Heart right ventricle (tissue), 16 donors: ENCODE data around the gene GGT6. TPM values are rescaled to one million over a fixed set of nuclear protein-coding genes. Genes with fewer than 3 reads are reported as not detected.

ENCODE experiments used
- ATAC-seq, 8 donors: fragments of 200-7000 bp; cut with Tn5 transposase; one replicate each; pipeline ENCODE4 v1.9.1; 2020; ENCODE audit warnings: mild to moderate bottlenecking in 8 of 8, moderate library complexity in 8 of 8, moderate number of reproducible peaks in 1 of 8
- DNase-seq, 2 donors: peaks; one replicate each; pipeline ENCODE4 v3.0.0-alpha.2; 2020
- H3K27ac ChIP-seq, 10 donors: fragments of 200-600 bp; sonication (generic) in 2 of 10; one replicate each; pipeline versions ENCODE4 v1.5.0 to v1.8.0; 2020 to 2022; ENCODE audit warnings: mild to moderate bottlenecking in 3 of 10
- H3K27me3 ChIP-seq, 7 donors: fragments of 200-600 bp; one replicate each; pipeline ENCODE4 v1.8.0; 2021 to 2022; ENCODE audit warnings: mild to moderate bottlenecking in 2 of 7
- H3K36me3 ChIP-seq, 9 donors: fragments of 200-600 bp; sonication (generic) in 1 of 9; one replicate each; pipeline versions ENCODE4 v1.5.0 to v1.8.0; 2020 to 2022; ENCODE audit warnings: mild to moderate bottlenecking in 2 of 9
- H3K4me1 ChIP-seq, 9 donors: fragments of 200-600 bp; sonication (generic) in 1 of 9; one replicate each; pipeline versions ENCODE4 v1.5.0 to v1.8.0; 2020 to 2022; ENCODE audit warnings: mild to moderate bottlenecking in 4 of 9
- H3K4me3 ChIP-seq, 10 donors: fragments of 200-600 bp; sonication (generic) in 2 of 10; one replicate each; pipeline versions ENCODE4 v1.5.0 to v1.8.0; 2020 to 2022; ENCODE audit warnings: mild to moderate bottlenecking in 7 of 10, moderate library complexity in 2 of 10
- H3K9me3 ChIP-seq, 11 donors: fragments of 200-600 bp in 10 of 11; sonication (generic) in 2 of 11; one replicate each; pipeline versions ENCODE4 v1.5.0 to v1.8.0; 2013 to 2022; ENCODE audit warnings: mild to moderate bottlenecking in 2 of 11, control low read depth in 1 of 11, moderate library complexity in 1 of 11
- WGBS, 2 donors: extraction: QIAGEN DNeasy Blood & Tissue Kit; methylation state at CpG; one replicate each; pipeline ENCODE4 v1.1.7; 2013; ENCODE audit warnings: inconsistent platforms in 1 of 2; 5-methylcytosine and 5-hydroxymethylcytosine counted together
- intact Hi-C, 10 donors: fragments of 100-400 bp; cut with DNase I; formaldehyde crosslinking; loops; one replicate each; pipeline versions ENCODE4 v1.11.1 to v1.14.2; 2022
- polyA plus RNA-seq, 2 donors: library from polyadenylated mRNA; stranded (reverse); fragments of 200-250 nt; gene quantifications; one replicate each; pipeline ENCODE4 v1.2.3, GENCODE V29; 2013
- total RNA-seq, 10 donors: library from RNA; stranded (reverse); fragmentation: NEBNext Ultra II Directional in 3 of 10; extraction: Animal tissue kit (Norgen Biotek cat#: 25700) in 3 of 10; gene quantifications; one replicate each; pipeline versions ENCODE4 v1.2.1 to v1.2.4, GENCODE V29; 2021 to 2023
- TF ChIP-seq, protein P1 (sequence below), 9 donors: fragments of 200-600 bp; sonication (generic) in 2 of 9; IDR thresholded peaks; one replicate each; pipeline versions ENCODE4 v1.5.0 to v1.8.0; 2021 to 2022; ENCODE audit warnings: antibody characterized with exemption in 9 of 9, mild to moderate bottlenecking in 5 of 9, moderate library complexity in 1 of 9
- donor health status: Arrhythmogenic right ventricular cardiomyopathy.
- donor health status: ischemic (EF 13 %, LVEDD 7.1; RV severe dilation, severe dysfunction).
- donor health status: healthy with polysubstance abuse.
- donor health status: DM: no; HTN: yes; CAD: no.
- donor health status: DM: no; HTN: no; CAD: no.
- donor health status: ischemic (EF 25% LVEDD 6.9; RV normal size, moderate dysfunction).
- donor health status: ischemic (EF 25% LVEDD 5.7; RV mildly dilated, moderate dysfunction).
- donor health status: healthy.
- donor health status: DM: yes; HTN: yes; CAD: no.
- donor health status: Ischemic cardiomyopathy.
- donor health status: ischemic (EF 35%, LVEDD 5.7; RV mildly dilated, moderate dysfunction).
- donor health status: nonischemic (EF 11% LVEDD 7.7; RV severe dilation, severe dysfunction).
- donor health status: DM: yes; HTN: yes; CAD: no.
- donor health status: PGD.
- donor health status: ischemic (EF 29% LVEDD 5.4; RV normal size, mild dysfunction).
- donor health status: nonischemic (EF 23%, LVEDD 6.1; RV moderate dilation, normal function).

Gene GGT6
- total and polyA plus RNA-seq, 12 donors, result 0.03 to 0.19 (median 0.12) TPM; not detected in 6

DNA sequence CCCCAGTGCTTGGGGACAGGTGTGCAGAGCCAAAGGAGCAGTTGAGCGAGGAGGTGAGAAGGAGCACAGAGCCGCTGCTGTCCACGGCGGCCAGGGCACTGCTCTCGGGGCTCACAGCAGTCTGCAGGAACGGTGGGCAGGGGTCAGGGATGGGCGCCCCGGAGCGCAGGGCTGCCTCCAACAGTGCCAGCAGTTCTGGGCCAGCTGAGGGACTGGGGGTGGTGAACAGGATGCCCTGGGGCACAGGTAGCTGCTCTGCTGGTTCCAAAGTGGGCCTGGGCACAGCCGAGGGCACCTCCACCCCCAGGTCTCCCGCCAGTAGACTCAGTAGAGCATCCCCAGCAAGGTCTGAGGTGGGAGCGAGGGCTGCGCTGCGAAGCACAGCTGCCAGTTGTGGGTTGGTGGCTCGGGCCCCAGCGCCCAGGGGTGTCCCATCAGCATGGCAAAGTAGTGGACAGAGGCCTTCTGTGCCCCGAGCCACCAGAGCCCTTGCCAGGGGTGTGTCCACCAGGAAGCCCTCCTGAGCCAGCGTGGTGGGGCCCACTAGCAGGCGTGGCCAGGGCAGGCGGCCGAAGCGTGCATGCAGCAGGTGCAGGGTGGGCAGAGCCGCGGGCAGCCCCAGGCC lies 1.9 kb downstream of the GGT6 start:
- WGBS, 2 donors, result 94 to 96% methylated on average over 24 of the region's 24 CpGs

DNA sequence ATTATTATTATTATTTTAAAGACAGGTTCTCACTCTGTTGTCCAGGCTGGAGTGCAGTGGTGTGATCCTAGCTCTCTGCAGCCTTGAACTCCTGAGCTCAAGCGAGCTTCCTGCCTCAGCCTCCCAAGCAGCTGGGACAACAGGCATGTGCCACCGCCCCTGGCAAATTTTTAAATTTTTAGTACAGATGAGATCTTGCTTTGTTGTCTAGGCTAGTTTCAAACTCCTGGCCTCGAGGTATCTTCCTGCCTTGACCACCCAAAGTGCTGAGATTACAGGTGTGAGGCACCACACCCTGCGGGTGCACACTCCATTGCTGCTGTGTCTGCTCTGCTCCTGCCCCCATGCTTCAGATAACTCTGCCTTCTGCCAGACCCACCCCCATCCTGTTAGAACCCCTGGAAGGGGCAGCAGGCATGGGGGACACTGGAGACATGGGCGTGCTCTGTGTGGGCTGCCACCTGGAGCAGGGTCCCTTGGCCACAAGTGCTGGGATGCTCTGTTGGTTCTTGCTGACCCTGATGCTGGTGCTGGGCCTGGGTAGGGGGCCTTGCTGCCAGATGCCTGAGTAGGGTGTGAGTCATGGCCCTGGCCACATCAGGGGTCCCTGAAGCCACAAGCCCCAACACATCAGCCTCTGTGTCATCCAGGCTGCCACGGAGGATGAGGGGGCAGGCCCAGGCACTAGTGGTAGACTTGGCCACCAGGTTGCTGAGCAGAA lies 2.6 kb downstream of the GGT6 start:
- Histone ChIP-seq H3K27ac (no peak overlapping the region), H3K4me1 (peaks cover 7 to 32% (median 27%) of the 10 kb centered on the region in 9 donors), H3K27me3 (no peaks in the 10 kb centered on the region), H3K4me3 (no peak overlapping the region), H3K9me3 (no peaks in the 10 kb centered on the region), H3K36me3 (peaks cover 0 to 14% (median 0%) of the 10 kb centered on the region in 9 donors)
- intact Hi-C loops, result loop anchor here in 3 of 10 donors (5.0 to 10.0 kb wide), 2 partner anchors 63 to 135 kb away; partner anchors contain the start of gene SPNS2 (in 1 of the 3)
- DNase-seq, result no peak
- TF ChIP-seq, protein P1, sequence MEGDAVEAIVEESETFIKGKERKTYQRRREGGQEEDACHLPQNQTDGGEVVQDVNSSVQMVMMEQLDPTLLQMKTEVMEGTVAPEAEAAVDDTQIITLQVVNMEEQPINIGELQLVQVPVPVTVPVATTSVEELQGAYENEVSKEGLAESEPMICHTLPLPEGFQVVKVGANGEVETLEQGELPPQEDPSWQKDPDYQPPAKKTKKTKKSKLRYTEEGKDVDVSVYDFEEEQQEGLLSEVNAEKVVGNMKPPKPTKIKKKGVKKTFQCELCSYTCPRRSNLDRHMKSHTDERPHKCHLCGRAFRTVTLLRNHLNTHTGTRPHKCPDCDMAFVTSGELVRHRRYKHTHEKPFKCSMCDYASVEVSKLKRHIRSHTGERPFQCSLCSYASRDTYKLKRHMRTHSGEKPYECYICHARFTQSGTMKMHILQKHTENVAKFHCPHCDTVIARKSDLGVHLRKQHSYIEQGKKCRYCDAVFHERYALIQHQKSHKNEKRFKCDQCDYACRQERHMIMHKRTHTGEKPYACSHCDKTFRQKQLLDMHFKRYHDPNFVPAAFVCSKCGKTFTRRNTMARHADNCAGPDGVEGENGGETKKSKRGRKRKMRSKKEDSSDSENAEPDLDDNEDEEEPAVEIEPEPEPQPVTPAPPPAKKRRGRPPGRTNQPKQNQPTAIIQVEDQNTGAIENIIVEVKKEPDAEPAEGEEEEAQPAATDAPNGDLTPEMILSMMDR (IDR thresholded peaks at IDR 0.05), result no peak
- WGBS, 2 donors, result 82 to 92% methylated on average over 6 of the region's 6 CpGs
- no peak for ATAC-seq

More for the DNA sequence above, 1.9 kb downstream of the GGT6 start:
- H3K9me3 ChIP-seq, result no peaks in the 10 kb centered on the region
- ATAC-seq, result no peak
- no peaks in the 10 kb centered on the region for H3K27me3 ChIP-seq
- no peak overlapping the region for H3K27ac ChIP-seq
- intact Hi-C loops, result loop anchor here in 3 of 10 donors (5.0 to 10.0 kb wide), 2 partner anchors 64 to 136 kb away; partner anchors contain the start of gene SPNS2 (in 1 of the 3)
- no peak for DNase-seq
- H3K4me1 ChIP-seq, result peaks cover 7 to 34% (median 28%) of the 10 kb centered on the region in 9 donors
- H3K36me3 ChIP-seq, result peaks cover 0 to 7% (median 0%) of the 10 kb centered on the region in 9 donors
- TF ChIP-seq, protein P1 (IDR thresholded peaks at IDR 0.05), result no peak
- H3K4me3 ChIP-seq, result no peak overlapping the region

DNA sequence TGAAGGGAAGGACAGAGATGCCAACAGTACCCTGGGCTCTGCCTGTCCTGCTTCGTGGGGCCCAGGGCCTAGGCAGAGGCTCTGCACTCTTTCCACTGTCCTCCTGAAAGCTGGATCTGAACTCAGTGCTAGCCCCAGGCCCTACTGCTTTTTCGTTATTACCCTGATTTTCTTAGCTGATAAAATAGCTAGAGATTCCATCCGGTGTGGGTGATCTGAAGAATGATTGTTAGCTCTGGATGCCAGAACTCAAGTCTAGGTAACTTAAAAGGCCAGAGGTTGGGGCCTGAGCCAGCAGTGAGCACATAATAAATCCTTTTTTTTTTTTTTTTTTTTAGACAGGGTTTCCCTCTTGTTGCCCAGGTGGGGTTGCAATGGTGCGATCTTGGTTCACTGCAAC lies 3.4 kb downstream of the GGT6 start:
- peaks cover 0 to 22% (median 5%) of the 10 kb centered on the region in 9 donors for H3K36me3 ChIP-seq
- no peaks in the 10 kb centered on the region for H3K9me3 ChIP-seq
- DNase-seq (no peak), ATAC-seq (no peak)
- TF ChIP-seq, protein P1 (IDR thresholded peaks at IDR 0.05), result no peak
- no peak overlapping the region for H3K4me3 ChIP-seq
- WGBS, 2 donors, result 91 to 95% methylated on average over 4 of the region's 4 CpGs
- H3K27me3 ChIP-seq, result no peaks in the 10 kb centered on the region
- H3K27ac ChIP-seq, result no peak overlapping the region
- intact Hi-C loops, result loop anchor here in 3 of 10 donors (5.0 to 10.0 kb wide), 2 partner anchors 62 to 135 kb away; partner anchors contain the start of gene SPNS2 (in 1 of the 3)
- H3K4me1 ChIP-seq, result peaks cover 7 to 24% (median 22%) of the 10 kb centered on the region in 9 donors
